HEK293T (cell line): Measurements from ENCODE around the gene CELF6.

Experiments
- ARNT ChIP-seq: fragments of 450-650 bp; IDR thresholded peaks from 2 replicates; pipeline ENCODE4 v1.6.1; 2017; ENCODE audit warnings: mild to moderate bottlenecking
- BHLHE40 ChIP-seq: fragments of 450-650 bp; IDR thresholded peaks from 2 replicates; pipeline ENCODE4 v1.6.1; 2016; ENCODE audit warnings: mild to moderate bottlenecking, moderate library complexity, borderline replicate concordance
- CTBP1 ChIP-seq: fragments of 450-650 bp; IDR thresholded peaks from 2 replicates; pipeline ENCODE4 v1.6.1; 2016; ENCODE audit warnings: borderline replicate concordance
- ELF4 ChIP-seq: fragments of 450-650 bp; IDR thresholded peaks from 2 replicates; pipeline ENCODE4 v1.6.1; 2017; ENCODE audit warnings: antibody characterized with exemption
- HDGF ChIP-seq: fragments of 450-650 bp; IDR thresholded peaks from 2 replicates; pipeline ENCODE4 v1.6.1; 2017; ENCODE audit warnings: antibody characterized with exemption, borderline replicate concordance
- L3MBTL2 ChIP-seq: fragments of 450-650 bp; conservative IDR thresholded peaks from 2 replicates; pipeline ENCODE4 v1.6.1; 2016; ENCODE audit warnings: mild to moderate bottlenecking
- NFRKB ChIP-seq: fragments of 450-650 bp; IDR thresholded peaks from 2 replicates; pipeline ENCODE4 v1.6.1; 2016; ENCODE audit warnings: mild to moderate bottlenecking, moderate library complexity
- SP1 ChIP-seq: fragments of 450-650 bp; IDR thresholded peaks from 2 replicates; pipeline ENCODE4 v1.6.1; 2017
- TARDBP ChIP-seq: fragments of 450-650 bp; IDR thresholded peaks from 2 replicates; pipeline ENCODE4 v1.6.1; 2016
- ZNF384 ChIP-seq: fragments of 450-650 bp; IDR thresholded peaks from 2 replicates; pipeline ENCODE4 v1.6.1; 2016
- TF ChIP-seq, protein P1 (sequence below): fragments of 450-650 bp; IDR thresholded peaks from 2 replicates; pipeline ENCODE4 v1.6.1; 2016

DNA sequence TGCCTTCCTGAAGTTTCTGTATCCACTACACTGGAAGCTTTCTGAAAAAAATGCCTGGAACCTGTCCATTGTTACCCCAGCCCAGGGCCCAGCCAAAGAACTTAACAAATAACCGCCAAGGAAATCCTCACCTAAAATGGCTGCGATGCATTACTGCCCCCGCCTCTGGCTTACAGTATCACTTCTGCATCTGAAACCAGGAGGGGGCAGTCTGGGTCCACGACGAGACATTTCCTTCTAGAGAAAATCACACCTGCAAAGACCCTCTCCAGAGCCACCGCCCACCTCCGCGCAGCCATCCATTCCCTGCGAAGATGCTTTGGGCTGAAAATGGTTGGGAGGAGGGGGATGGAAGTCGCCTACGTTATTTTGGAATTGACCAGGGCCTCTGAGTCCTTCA, 22.4 kb upstream of the CELF6 start:
- no peak for TF ChIP-seq TARDBP
- TF ChIP-seq HDGF, result no peak
- no peak for TF ChIP-seq BHLHE40
- TF ChIP-seq ELF4, result no peak
- TF ChIP-seq, protein P1, sequence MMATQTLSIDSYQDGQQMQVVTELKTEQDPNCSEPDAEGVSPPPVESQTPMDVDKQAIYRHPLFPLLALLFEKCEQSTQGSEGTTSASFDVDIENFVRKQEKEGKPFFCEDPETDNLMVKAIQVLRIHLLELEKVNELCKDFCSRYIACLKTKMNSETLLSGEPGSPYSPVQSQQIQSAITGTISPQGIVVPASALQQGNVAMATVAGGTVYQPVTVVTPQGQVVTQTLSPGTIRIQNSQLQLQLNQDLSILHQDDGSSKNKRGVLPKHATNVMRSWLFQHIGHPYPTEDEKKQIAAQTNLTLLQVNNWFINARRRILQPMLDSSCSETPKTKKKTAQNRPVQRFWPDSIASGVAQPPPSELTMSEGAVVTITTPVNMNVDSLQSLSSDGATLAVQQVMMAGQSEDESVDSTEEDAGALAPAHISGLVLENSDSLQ, result no peak
- no peak for TF ChIP-seq NFRKB
- TF ChIP-seq CTBP1, result no peak
- no peak for TF ChIP-seq ARNT
- TF ChIP-seq ZNF384, result no peak
- no peak for TF ChIP-seq SP1
- no peak for TF ChIP-seq L3MBTL2
